ENCODE results near the gene GRB10. TPM values are rescaled to one million over a fixed set of nuclear protein-coding genes. Genes with fewer than 3 reads are reported as not detected.

The GRB10 gene
- total and polyA plus RNA-seq, 2 donors (not counting 3 experiments of a cell fraction or from before 2014, with no cell fraction given): 43.7 to 240 TPM

- peaks cover 12% of the 10 kb centered on the region for H4K20me1 ChIP-seq (replicated peaks; ENCODE audit: control insufficient read depth, extremely low read depth, insufficient read depth, low read length)
Measured at GRCh38 chr7:50754241-50754640, 28.5 kb downstream of the GRB10 start.

GRCh38 chr7:50752422-50752821 lies 30.3 kb downstream of the GRB10 start:
- Histone ChIP-seq H3K27ac (ENCODE audit: insufficient read depth, low read depth, low read length) (no peak overlapping the region), H2AFZ (ENCODE audit: low read depth, low read length) (no peak overlapping the region), H3K4me3 (replicated peaks in 1 of 3; ENCODE audit: insufficient read depth in 1 of 3, low read depth in 1 of 3, low read length in 3 of 3) (no peak overlapping the region), H3K9me3 (replicated peaks; ENCODE audit: control insufficient read depth, insufficient read depth, low read length) (no peaks in the 10 kb centered on the region), H3K4me2 (ENCODE audit: insufficient read depth, low read length) (no peak overlapping the region), H3K27me3 (ENCODE audit: control insufficient read depth in 2 of 2, insufficient read depth in 2 of 2, low read length in 2 of 2) (no peaks in the 10 kb centered on the region), H3K79me2 (ENCODE audit: control insufficient read depth, insufficient read depth, low read length) (peaks cover 98% of the 10 kb centered on the region), H3K9ac (replicated peaks; ENCODE audit: extremely low read depth, insufficient read depth, low read length) (no peak overlapping the region), H3K9me1 (replicated peaks; ENCODE audit: control insufficient read depth, extremely low read depth, insufficient read depth, low read length) (no peaks in the 10 kb centered on the region), H3K36me3 (ENCODE audit: control insufficient read depth in 2 of 2, extremely low read depth in 1 of 2, insufficient read depth in 2 of 2, low read length in 2 of 2) (peaks cover 9 to 36% of the 10 kb centered on the region in 2 experiments), H3K4me1 (ENCODE audit: control insufficient read depth, extremely low read depth, insufficient read depth, low read length) (no peaks in the 10 kb centered on the region), H4K20me1 (replicated peaks; ENCODE audit: control insufficient read depth, extremely low read depth, insufficient read depth, low read length) (peaks cover 7% of the 10 kb centered on the region)
- POLR2A ChIA-PET: no interaction called here
- dilution Hi-C loops (cut with MboI; ENCODE audit: extremely low pct_ligation_motif_present, low sequenced_read_pairs) (no loop called here), intact Hi-C loops (cut with micrococcal nuclease) (no loop called here)
- FAIRE-seq (no peak), DNase-seq (ENCODE audit: low read depth, low spot score) (no peak)
- BruUV-seq (replicated peaks): no TSS peak
- TF ChIP-seq, protein P1, sequence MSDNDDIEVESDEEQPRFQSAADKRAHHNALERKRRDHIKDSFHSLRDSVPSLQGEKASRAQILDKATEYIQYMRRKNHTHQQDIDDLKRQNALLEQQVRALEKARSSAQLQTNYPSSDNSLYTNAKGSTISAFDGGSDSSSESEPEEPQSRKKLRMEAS (IDR thresholded peaks at IDR 0.05; ENCODE audit: insufficient read depth, insufficient read length): no peak
- TF ChIP-seq POLR2AphosphoS5 (IDR thresholded peaks at IDR 0.05; ENCODE audit: insufficient read depth, low read depth, low read length): no peak
- no peak for TF ChIP-seq EZH2 (IDR thresholded peaks at IDR 0.05; ENCODE audit: borderline replicate concordance, low read depth, low read length, severe bottlenecking)
- TF ChIP-seq FOS (IDR thresholded peaks at IDR 0.05; ENCODE audit: borderline replicate concordance, insufficient read depth, low read length): no peak
- CTCF ChIA-PET: interaction anchor here (1.2 kb wide), 1 partner anchor 389 kb away, joined by 3 read pairs; no protein-coding TSS in a partner anchor

More at GRCh38 chr7:50754241-50754640, 28.5 kb downstream of the GRB10 start:
- no TSS peak for BruUV-seq (replicated peaks)
- intact Hi-C loops (cut with micrococcal nuclease): no loop called here
- Histone ChIP-seq H3K9ac (replicated peaks; ENCODE audit: extremely low read depth, insufficient read depth, low read length) (no peak overlapping the region), H3K27me3 (ENCODE audit: control insufficient read depth in 2 of 2, insufficient read depth in 2 of 2, low read length in 2 of 2) (no peaks in the 10 kb centered on the region), H3K4me1 (ENCODE audit: control insufficient read depth, extremely low read depth, insufficient read depth, low read length) (no peaks in the 10 kb centered on the region), H3K9me3 (replicated peaks; ENCODE audit: control insufficient read depth, insufficient read depth, low read length) (no peaks in the 10 kb centered on the region), H2AFZ (ENCODE audit: low read depth, low read length) (no peak overlapping the region), H3K4me2 (ENCODE audit: insufficient read depth, low read length) (no peak overlapping the region), H3K9me1 (replicated peaks; ENCODE audit: control insufficient read depth, extremely low read depth, insufficient read depth, low read length) (no peaks in the 10 kb centered on the region), H3K4me3 (replicated peaks in 1 of 3; ENCODE audit: insufficient read depth in 1 of 3, low read depth in 1 of 3, low read length in 3 of 3) (no peak overlapping the region), H3K36me3 (ENCODE audit: control insufficient read depth in 2 of 2, extremely low read depth in 1 of 2, insufficient read depth in 2 of 2, low read length in 2 of 2) (peaks cover 9 to 33% of the 10 kb centered on the region in 2 experiments), H3K27ac (ENCODE audit: insufficient read depth, low read depth, low read length) (no peak overlapping the region), H3K79me2 (ENCODE audit: control insufficient read depth, insufficient read depth, low read length) (peaks cover 100% of the 10 kb centered on the region)
- dilution Hi-C loops (cut with MboI; ENCODE audit: extremely low pct_ligation_motif_present, low sequenced_read_pairs): no loop called here
- ChIA-PET POLR2A (no interaction called here), CTCF (interaction anchor here (0.7 to 1.3 kb wide), 2 partner anchors 14 to 387 kb away, joined by 3 read pairs; no protein-coding TSS in a partner anchor)
- FAIRE-seq: no peak
- no peak for DNase-seq (ENCODE audit: low read depth, low spot score)
- TF ChIP-seq, protein P1 (IDR thresholded peaks at IDR 0.05; ENCODE audit: insufficient read depth, insufficient read length): no peak

All from endothelial cell of umbilical vein (primary cell).